Kidney (tissue), 14 donors: Measurements from ENCODE around the gene ASPHD1. TPM values are rescaled to one million over a fixed set of nuclear protein-coding genes. Genes with fewer than 3 reads are reported as not detected.

Source experiments
- DNase-seq, 5 donors: peaks; one replicate each; pipeline ENCODE4 v3.0.0-alpha.2; 2013 to 2020
- FAIRE-seq: peaks from 2 replicates; lab custom pipeline; 2012; peaks lifted over from hg19 to GRCh38; lab: Jason Lieb, UNC
- H3K27ac ChIP-seq, 2 donors: one replicate each; pipeline ENCODE4 v1.7.0; 2013; ENCODE audit warnings: low read depth in 2 of 2, low read length in 2 of 2, inconsistent platforms in 1 of 2
- H3K27me3 ChIP-seq: one replicate; pipeline ENCODE4 v1.7.1; 2013; ENCODE audit warnings: low read length, inconsistent platforms; ENCODE audit not compliant: control insufficient read depth, insufficient read depth
- H3K36me3 ChIP-seq, 3 donors: one replicate each; pipeline versions ENCODE4 v1.7.0 to v1.7.1; 2013; ENCODE audit warnings: low read length in 3 of 3, control low read depth in 1 of 3, inconsistent platforms in 1 of 3; ENCODE audit not compliant: insufficient read depth in 3 of 3, control insufficient read depth in 2 of 3
- H3K4me1 ChIP-seq, 3 donors: one replicate each; pipeline versions ENCODE4 v1.7.0 to v1.7.1; 2013; ENCODE audit warnings: low read length in 3 of 3, inconsistent platforms in 1 of 3, low read depth in 1 of 3; ENCODE audit not compliant: control insufficient read depth in 2 of 3, insufficient read depth in 2 of 3
- H3K4me3 ChIP-seq, 3 donors: one replicate each; pipeline versions ENCODE4 v1.7.0 to v1.8.1; 2013; ENCODE audit warnings: low read length in 3 of 3, control low read depth in 1 of 3, inconsistent platforms in 1 of 3
- H3K9ac ChIP-seq, 3 donors: one replicate each; pipeline versions ENCODE4 v1.7.0 to v1.7.1; 2013; ENCODE audit warnings: low read length in 3 of 3, control low read depth in 1 of 3, inconsistent platforms in 1 of 3
- H3K9me3 ChIP-seq, 3 donors: one replicate each; pipeline versions ENCODE4 v1.7.0 to v1.7.1; 2013; ENCODE audit warnings: low read length in 3 of 3, control low read depth in 1 of 3, inconsistent platforms in 1 of 3; ENCODE audit not compliant: control insufficient read depth in 2 of 3, insufficient read depth in 1 of 3
- CTCF ChIP-seq: IDR thresholded peaks from 3 replicates; pipeline ENCODE4 v1.5.1; 2012; ENCODE audit warnings: mild to moderate bottlenecking, moderate library complexity, borderline replicate concordance; ENCODE audit not compliant: insufficient read depth; ENCODE audit errors: extremely low read depth
- intact Hi-C: fragments of 100-400 bp; cut with DNase I; formaldehyde crosslinking; loops from one replicate; pipeline ENCODE4 v1.11.1; 2022
- polyA plus RNA-seq: library from polyadenylated mRNA; stranded (reverse); fragments of 350-450 nt; fragmentation: Illumina TruSeq; extraction: RNeasy Lipid Tissue Mini Kit (QIAGEN cat#74804); gene quantifications from one replicate; pipeline ENCODE4 v1.2.3, GENCODE V29; 2014; ENCODE audit warnings: low read depth, low replicate concordance; ENCODE audit not compliant: insufficient read depth
- total RNA-seq: library from RNA; stranded (reverse); fragmentation: NEBNext Ultra II Directional; extraction: Animal tissue kit (Norgen Biotek cat#: 25700); gene quantifications from one replicate; pipeline ENCODE4 v1.2.1, GENCODE V29; 2021
- donor health status: control.
- donor health status: control.
- donor health status: control.
- donor health status: control.
- donor health status: control.
- donor health status: DM: yes; HTN: yes; CAD: no.
- donor health status: Normal renal cell carcinoma (clear cell type).

Gene ASPHD1
- total and polyA plus RNA-seq, 2 donors from 2014 or later: 6.1 to 8.9 TPM

GRCh38 chr16:29862884-29863668, 37.2 kb upstream of the ASPHD1 start, which contains the start of gene CDIPT:
CDIPT (minus strand) TSS chr16:29863226; CDS start chr16:29862857, 369 bp downstream.
- Histone ChIP-seq H3K9ac (peak within 1 kb of the TSS; percentile 66 to 86 (median 74)), H3K4me1 (peaks cover 0 to 12% (median 5%) of the 10 kb centered on the region in 3 donors), H3K27me3 (no peaks in the 10 kb centered on the region), H3K27ac (peak within 1 kb of the TSS; percentile 97 to 98), H3K4me3 (peak within 1 kb of the TSS; percentile 71 to 91 (median 87)), H3K9me3 (no peaks in the 10 kb centered on the region), H3K36me3 (peaks cover 0 to 5% (median 0%) of the 10 kb centered on the region in 3 donors)
- DNase-seq (peak; percentile 95 to 99 (median 96)), FAIRE-seq (peak; percentile 54)
- intact Hi-C loops: no loop called here
- peak; percentile 77 for TF ChIP-seq CTCF

- intact Hi-C loops: no loop called here
- Histone ChIP-seq H3K4me1 (peaks cover 0 to 12% (median 5%) of the 10 kb centered on the region in 3 donors), H3K9me3 (no peaks in the 10 kb centered on the region), H3K9ac (no peak overlapping the region), H3K27me3 (no peaks in the 10 kb centered on the region), H3K36me3 (peaks cover 0 to 4% (median 0%) of the 10 kb centered on the region in 3 donors), H3K4me3 (peak overlapping the region; percentile 36 to 87 (median 69)), H3K27ac (peak overlapping the region in 1 of 2 donors; percentile 97)
- TF ChIP-seq CTCF: no peak
- FAIRE-seq: no peak
- no peak for DNase-seq
These were observed 36.7 kb upstream of the ASPHD1 start for GRCh38 chr16:29863669-29863984.

- TF ChIP-seq CTCF: no peak
- Histone ChIP-seq H3K4me1 (peaks cover 0 to 12% (median 5%) of the 10 kb centered on the region in 3 donors), H3K36me3 (no peaks in the 10 kb centered on the region), H3K27me3 (no peaks in the 10 kb centered on the region), H3K4me3 (no peak overlapping the region), H3K9me3 (no peaks in the 10 kb centered on the region), H3K27ac (no peak overlapping the region), H3K9ac (no peak overlapping the region)
- FAIRE-seq: no peak
- DNase-seq: peak in 1 of 5 donors; percentile 66
- intact Hi-C loops: no loop called here
These were observed 36.1 kb upstream of the ASPHD1 start for GRCh38 chr16:29864205-29864604.
